ENCODE measurements around the gene IER2. TPM values are rescaled to one million over a fixed set of nuclear protein-coding genes. Genes with fewer than 3 reads are reported as not detected.
A peak's percentile ranks its signal among the peaks of the same experiment; 100 is the strongest.

The IER2 gene
- total and polyA plus RNA-seq, 9 of the 15 experiments (the other 6 are each of a cell fraction or from before 2014, with no cell fraction given), result 4.5 to 205 (median 23.7) TPM

GRCh38 chr19:13160557-13160956, 10.3 kb downstream of the IER2 start:
- no peak overlapping the region for H3K4me2 ChIP-seq (ENCODE audit: insufficient read depth, low read length)
- FAIRE-seq, result no peak
- BruUV-seq (replicated peaks), result no TSS peak
- ChIA-PET CTCF (ENCODE audit: low intra/inter-chr PET ratio) (no interaction called here), POLR2A (interaction anchor here (4.9 kb wide), 1 partner anchor 8 kb away, joined by 45 read pairs; no protein-coding TSS in a partner anchor)
- peaks cover 36 to 53% of the 10 kb centered on the region in 2 experiments for H3K4me1 ChIP-seq (replicated peaks in 1 of 2; ENCODE audit: control insufficient read depth in 2 of 2, insufficient read depth in 2 of 2, low read length in 2 of 2)
- no peaks in the 10 kb centered on the region for H3K9me1 ChIP-seq (ENCODE audit: control insufficient read depth, insufficient read depth, low read length)
- intact Hi-C loops (cut with micrococcal nuclease) (no loop called here), in situ Hi-C loops (cut with MboI) (no loop called here)
- DNase-seq (ENCODE audit: extremely low read depth in 1 of 4, low spot score in 3 of 4), result no peak
- WGBS (ENCODE audit: insufficient coverage, low coverage, missing lambda C conversion rate), result 68% methylated on average over 1 of the region's 1 CpG
- peaks cover 10% of the 10 kb centered on the region; the same call in 2 of the 3 replicates for H3K79me2 ChIP-seq (ENCODE audit: control insufficient read depth, insufficient read depth, low read length)
- H3K27ac ChIP-seq (ENCODE audit: extremely low read depth, low read depth, low read length), result no peak overlapping the region; the same call in 2 of the 3 replicates
- no peak overlapping the region for H3K4me3 ChIP-seq
- no peaks in the 10 kb centered on the region; the same call in 2 of the 3 replicates for H3K36me3 ChIP-seq (ENCODE audit: control insufficient read depth, insufficient read depth, low read length)
- no peaks in the 10 kb centered on the region for H3K9me3 ChIP-seq (replicated peaks; ENCODE audit: control insufficient read depth, insufficient read depth, low read depth, low read length)
- ATAC-seq, result no peak
- H2AFZ ChIP-seq (ENCODE audit: low read depth, low read length), result peak overlapping the region; percentile 69
- no peaks in the 10 kb centered on the region for H4K20me1 ChIP-seq (replicated peaks; ENCODE audit: control insufficient read depth, insufficient read depth, low read length)
- H3K27me3 ChIP-seq (ENCODE audit: control insufficient read depth in 2 of 2, insufficient read depth in 2 of 2, low read length in 2 of 2), result no peaks in the 10 kb centered on the region
- no peak overlapping the region; a peak in 1 of 4 replicates for H3K9ac ChIP-seq (ENCODE audit: insufficient read depth in 1 of 2, low read depth in 2 of 2, low read length in 2 of 2)
- TF ChIP-seq MGA (IDR thresholded peaks at IDR 0.05) (0 out of 2 replicates have a peak, but pooled peaks have one; percentile 26), BRD9 (IDR thresholded peaks at IDR 0.05; ENCODE audit: low read depth, partially characterized antibody) (no peak), ZKSCAN1 (IDR thresholded peaks at IDR 0.05; ENCODE audit: low read depth, low read length) (no peak), MAX (CRISPR knock-in tag; IDR thresholded peaks at IDR 0.05) (peak; percentile 51), CLOCK (CRISPR knock-in tag; IDR thresholded peaks at IDR 0.05; ENCODE audit: borderline replicate concordance) (no peak), RB1 (IDR thresholded peaks at IDR 0.05; ENCODE audit: low read depth) (no peak), EP300 (IDR thresholded peaks at IDR 0.05; ENCODE audit: low read length) (no peak)
